Endothelial cell of umbilical vein (primary cell): ENCODE data around the gene TLE1. TPM values are rescaled to one million over a fixed set of nuclear protein-coding genes. Genes with fewer than 3 reads are reported as not detected.

ENCODE experiments used
- BruUV-seq: library from RNA; stranded (reverse); fragments of 400-500 nt; replicated peaks from 2 replicates; lab custom pipeline; 2021; lab: Mats Ljungman, UMichigan
- CTCF ChIA-PET: fragments of 300-600, 350-600 bp; sonication (Branson Sonifier 250); formaldehyde crosslinking; loops from one replicate; lab custom pipeline; 2021; ENCODE audit warnings: antibody characterized with exemption, inconsistent platforms; lab: Charles Lee
- POLR2A ChIA-PET: fragments of 300-600, 350-600 bp; sonication (Branson Sonifier 250); formaldehyde crosslinking; loops from one replicate; lab custom pipeline; 2021; ENCODE audit warnings: antibody characterized with exemption, inconsistent platforms; lab: Charles Lee
- DNase-seq: peaks from one replicate; pipeline ENCODE4 v3.0.0-alpha.2; 2011; ENCODE audit warnings: low read depth, low spot score
- FAIRE-seq: peaks from 2 replicates; lab custom pipeline; 2011; peaks lifted over from hg19 to GRCh38; lab: Jason Lieb, UNC
- H2AFZ ChIP-seq: 2 replicates; pipeline ENCODE4 v1.6.0; 2012; ENCODE audit warnings: low read depth, low read length, control low read depth, inconsistent platforms
- H3K27ac ChIP-seq: 2 replicates; pipeline ENCODE4 v1.5.1; 2011; ENCODE audit warnings: low read depth, mild to moderate bottlenecking, control low read depth, low read length, moderate library complexity; ENCODE audit not compliant: insufficient read depth
- H3K27me3 ChIP-seq, 2 experiments: 2 replicates each; pipeline versions ENCODE4 v1.6.0 to v1.6.1; 2011; ENCODE audit warnings: low read length in 2 of 2, mixed read lengths in 1 of 2; ENCODE audit not compliant: control insufficient read depth in 2 of 2, insufficient read depth in 2 of 2
- H3K36me3 ChIP-seq, 2 experiments: 2 replicates in 1 of 2; 3 replicates in 1 of 2; pipeline ENCODE4 v1.5.1; 2011; ENCODE audit warnings: low read length in 2 of 2, mild to moderate bottlenecking in 1 of 2, moderate library complexity in 1 of 2; ENCODE audit not compliant: control insufficient read depth in 2 of 2, insufficient read depth in 2 of 2; ENCODE audit errors: extremely low read depth in 1 of 2
- H3K4me1 ChIP-seq: 3 replicates; pipeline ENCODE4 v1.5.1; 2011; ENCODE audit warnings: mild to moderate bottlenecking, low read length; ENCODE audit not compliant: control insufficient read depth, insufficient read depth; ENCODE audit errors: extremely low read depth
- H3K4me2 ChIP-seq: 2 replicates; pipeline ENCODE4 v1.6.1; 2011; ENCODE audit warnings: low read length, control low read depth, mixed read lengths; ENCODE audit not compliant: insufficient read depth
- H3K4me3 ChIP-seq, 3 experiments: fragments of 200-600 bp in 1 of 3; sonication (generic), shearing (Covaris generic) in 1 of 3; replicated peaks in 1 of 3; 2 replicates each; pipeline ENCODE4 v1.5.1; 2011 to 2016; ENCODE audit warnings: control low read depth in 3 of 3, low read length in 3 of 3, mild to moderate bottlenecking in 2 of 3, inconsistent platforms in 1 of 3, low read depth in 1 of 3, moderate library complexity in 1 of 3; ENCODE audit not compliant: insufficient read depth in 1 of 3
- H3K79me2 ChIP-seq: 2 replicates; pipeline ENCODE4 v1.6.0; 2012; ENCODE audit warnings: low read length, inconsistent platforms; ENCODE audit not compliant: control insufficient read depth, insufficient read depth
- H3K9ac ChIP-seq: replicated peaks from 2 replicates; pipeline ENCODE3; 2011; ENCODE audit warnings: low read length, control low read depth; ENCODE audit not compliant: insufficient read depth; ENCODE audit errors: extremely low read depth
- H3K9me1 ChIP-seq: replicated peaks from 3 replicates; pipeline ENCODE4 v1.6.0; 2011; ENCODE audit warnings: mild to moderate bottlenecking, low read length; ENCODE audit not compliant: control insufficient read depth, insufficient read depth; ENCODE audit errors: extremely low read depth
- H3K9me3 ChIP-seq: replicated peaks from 2 replicates; pipeline ENCODE4 v1.5.1; 2012; ENCODE audit warnings: low read length, inconsistent platforms; ENCODE audit not compliant: control insufficient read depth, insufficient read depth
- H4K20me1 ChIP-seq: replicated peaks from 2 replicates; pipeline ENCODE3; 2011; ENCODE audit warnings: mild to moderate bottlenecking, low read length; ENCODE audit not compliant: control insufficient read depth, insufficient read depth; ENCODE audit errors: extremely low read depth
- EZH2 ChIP-seq: IDR thresholded peaks from 2 replicates; pipeline ENCODE4 v1.6.1; 2012; ENCODE audit warnings: borderline replicate concordance, low read depth, mild to moderate bottlenecking, moderate library complexity, low read length, inconsistent platforms; ENCODE audit not compliant: severe bottlenecking
- FOS ChIP-seq: IDR thresholded peaks from 2 replicates; pipeline ENCODE4 v1.6.1; 2011; ENCODE audit warnings: mild to moderate bottlenecking, low read length, moderate library complexity, borderline replicate concordance; ENCODE audit not compliant: insufficient read depth
- GATA2 ChIP-seq: IDR thresholded peaks from 2 replicates; pipeline ENCODE4 v1.7.0; 2011; ENCODE audit warnings: low read depth, mild to moderate bottlenecking, moderate library complexity, mixed read lengths, low read length; ENCODE audit not compliant: insufficient read length, insufficient read depth
- JUN ChIP-seq: IDR thresholded peaks from 2 replicates; pipeline ENCODE4 v1.6.1; 2011; ENCODE audit warnings: borderline replicate concordance, low read depth; ENCODE audit not compliant: insufficient read length, insufficient read depth
- MYC ChIP-seq: IDR thresholded peaks from one replicate; pipeline ENCODE4 v1.6.1; 2011; ENCODE audit warnings: mild to moderate bottlenecking, low read depth, low read length
- POLR2A ChIP-seq: IDR thresholded peaks from 2 replicates; pipeline ENCODE4 v1.6.1; 2012; ENCODE audit warnings: low read depth, mild to moderate bottlenecking, control low read depth, low read length
- POLR2AphosphoS5 ChIP-seq: IDR thresholded peaks from 2 replicates; pipeline ENCODE4 v1.6.1; 2012; ENCODE audit warnings: low read depth, mild to moderate bottlenecking, control low read depth, low read length, moderate library complexity; ENCODE audit not compliant: insufficient read depth
- dilution Hi-C: fragments of 300-500 bp; cut with MboI; formaldehyde crosslinking; loops from one replicate; pipeline ENCODE4 v1.15.0; 2019; ENCODE audit warnings: low sequenced_read_pairs; ENCODE audit not compliant: extremely low pct_ligation_motif_present
- intact Hi-C: fragments of 100-400 bp; cut with micrococcal nuclease; formaldehyde crosslinking; loops from one replicate; pipeline ENCODE4 v1.10.0; 2022
- polyA plus RNA-seq, 4 experiments: library from polyadenylated mRNA; depleted of rRNA in 3 of 4; stranded (reverse) in 3 of 4; unstranded in 1 of 4; fragments of >200 nt; gene quantifications; 2 replicates each; pipeline versions ENCODE4 v1.2.1 to v1.2.3, GENCODE V29; 2011 to 2012; ENCODE audit warnings: missing spikeins in 1 of 4
- total RNA-seq: library from RNA; stranded (reverse); gene quantifications from 2 replicates; pipeline ENCODE4 v1.2.3, GENCODE V29; 2021
- TF ChIP-seq, protein P1 (sequence below), 2 donors: IDR thresholded peaks; 1 replicate in 1 of 2; 2 replicates in 1 of 2; pipeline ENCODE4 v1.5.1; 2011; ENCODE audit warnings: low read length in 2 of 2, mild to moderate bottlenecking in 2 of 2, moderate library complexity in 2 of 2, control low read depth in 1 of 2, inconsistent platforms in 1 of 2, low read depth in 1 of 2; ENCODE audit not compliant: insufficient read depth in 1 of 2; ENCODE audit errors: extremely low read depth in 1 of 2
- TF ChIP-seq, protein P2 (sequence below): IDR thresholded peaks from 2 replicates; pipeline ENCODE4 v1.6.1; 2011; ENCODE audit not compliant: insufficient read depth, insufficient read length

TLE1 gene
- total and polyA plus RNA-seq, 2 donors (not counting 3 experiments of a cell fraction or from before 2014, with no cell fraction given), result 55.0 to 58.2 TPM

DNA sequence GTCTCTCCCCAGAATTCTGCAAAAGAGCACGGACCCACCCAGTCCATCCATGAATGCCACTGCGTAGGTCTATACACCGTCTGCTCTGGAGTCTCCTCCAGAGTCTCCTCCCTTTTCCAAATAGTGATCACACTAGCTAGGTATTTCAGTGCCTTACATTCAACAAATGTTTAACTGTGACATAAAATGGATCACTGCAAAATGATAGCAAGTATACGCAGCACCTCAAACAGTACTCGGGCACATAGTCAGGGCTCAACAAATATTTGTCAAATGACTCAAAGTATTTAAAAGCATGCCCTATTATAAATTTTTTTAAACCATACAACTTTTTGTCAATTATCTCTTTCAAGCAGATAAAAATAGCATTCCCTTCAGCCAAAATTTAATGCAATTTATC, 60.5 kb downstream of the TLE1 start:
- no TSS peak for BruUV-seq

More for the DNA sequence above, 60.5 kb downstream of the TLE1 start:
- dilution Hi-C loops (no loop called here), intact Hi-C loops (no loop called here)
- Histone ChIP-seq H3K36me3 (peaks cover 5 to 10% of the 10 kb centered on the region in 2 experiments), H4K20me1 (no peaks in the 10 kb centered on the region), H3K27me3 (no peaks in the 10 kb centered on the region), H3K9ac (no peak overlapping the region), H3K79me2 (no peaks in the 10 kb centered on the region), H3K4me3 (no peak overlapping the region), H3K4me2 (no peak overlapping the region), H3K9me3 (no peaks in the 10 kb centered on the region), H3K4me1 (no peaks in the 10 kb centered on the region), H3K9me1 (no peaks in the 10 kb centered on the region), H3K27ac (no peak overlapping the region), H2AFZ (no peak overlapping the region)
- no peak for DNase-seq
- no peak for FAIRE-seq
- TF ChIP-seq GATA2, result no peak
- no peak for TF ChIP-seq POLR2AphosphoS5
- TF ChIP-seq, protein P1, sequence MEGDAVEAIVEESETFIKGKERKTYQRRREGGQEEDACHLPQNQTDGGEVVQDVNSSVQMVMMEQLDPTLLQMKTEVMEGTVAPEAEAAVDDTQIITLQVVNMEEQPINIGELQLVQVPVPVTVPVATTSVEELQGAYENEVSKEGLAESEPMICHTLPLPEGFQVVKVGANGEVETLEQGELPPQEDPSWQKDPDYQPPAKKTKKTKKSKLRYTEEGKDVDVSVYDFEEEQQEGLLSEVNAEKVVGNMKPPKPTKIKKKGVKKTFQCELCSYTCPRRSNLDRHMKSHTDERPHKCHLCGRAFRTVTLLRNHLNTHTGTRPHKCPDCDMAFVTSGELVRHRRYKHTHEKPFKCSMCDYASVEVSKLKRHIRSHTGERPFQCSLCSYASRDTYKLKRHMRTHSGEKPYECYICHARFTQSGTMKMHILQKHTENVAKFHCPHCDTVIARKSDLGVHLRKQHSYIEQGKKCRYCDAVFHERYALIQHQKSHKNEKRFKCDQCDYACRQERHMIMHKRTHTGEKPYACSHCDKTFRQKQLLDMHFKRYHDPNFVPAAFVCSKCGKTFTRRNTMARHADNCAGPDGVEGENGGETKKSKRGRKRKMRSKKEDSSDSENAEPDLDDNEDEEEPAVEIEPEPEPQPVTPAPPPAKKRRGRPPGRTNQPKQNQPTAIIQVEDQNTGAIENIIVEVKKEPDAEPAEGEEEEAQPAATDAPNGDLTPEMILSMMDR (IDR thresholded peaks at IDR 0.05; ENCODE audit: extremely low read depth in 1 of 2, insufficient read depth in 1 of 2, low read depth in 1 of 2, low read length in 2 of 2), result no peak
- TF ChIP-seq MYC, result no peak
- no peak for TF ChIP-seq JUN
- TF ChIP-seq, protein P2, sequence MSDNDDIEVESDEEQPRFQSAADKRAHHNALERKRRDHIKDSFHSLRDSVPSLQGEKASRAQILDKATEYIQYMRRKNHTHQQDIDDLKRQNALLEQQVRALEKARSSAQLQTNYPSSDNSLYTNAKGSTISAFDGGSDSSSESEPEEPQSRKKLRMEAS, result no peak
- TF ChIP-seq FOS, result no peak
- TF ChIP-seq POLR2A, result no peak
- no peak for TF ChIP-seq EZH2
- ChIA-PET POLR2A (no interaction called here), CTCF (interaction anchor here (1.6 kb wide), 1 partner anchor 13 kb away, joined by 3 read pairs; no protein-coding TSS in a partner anchor)
